K562 (cell line): ENCODE results near the gene ZKSCAN5. TPM values are rescaled to one million over a fixed set of nuclear protein-coding genes. Genes with fewer than 3 reads are reported as not detected.

Source experiments
- ARID3A ChIP-seq: IDR thresholded peaks from 2 replicates; pipeline ENCODE4 v1.6.1; 2012; ENCODE audit warnings: low read depth, low read length, improper control_type of control experiment, borderline replicate concordance
- CBX1 ChIP-seq: sonication (generic); IDR thresholded peaks from 2 replicates; pipeline ENCODE4 v1.6.1; 2016; ENCODE audit warnings: antibody characterized with exemption, low read depth, mild to moderate bottlenecking
- CBX5 ChIP-seq: IDR thresholded peaks from 2 replicates; pipeline ENCODE4 v1.6.1; 2014; ENCODE audit warnings: low read depth, borderline replicate concordance
- EHMT2 ChIP-seq: fragments of 450-650 bp; IDR thresholded peaks from 2 replicates; pipeline ENCODE4 v1.6.1; 2018; ENCODE audit warnings: antibody characterized with exemption
- ETV1 ChIP-seq: fragments of 450-650 bp; conservative IDR thresholded peaks from 2 replicates; pipeline ENCODE4 v1.6.1; 2016; ENCODE audit warnings: missing genetic modification characterization, control low read depth, low read depth, missing compliant biosample characterization
- FOXK1 ChIP-seq: sonication (generic); formaldehyde crosslinking; IDR thresholded peaks from 2 replicates; pipeline ENCODE4 v1.8.0; 2022; ENCODE audit warnings: missing genetic modification reagents, mild to moderate bottlenecking, borderline replicate concordance
- FOXP1 ChIP-seq: sonication (generic); formaldehyde crosslinking; IDR thresholded peaks from 2 replicates; pipeline ENCODE4 v1.8.0; 2022; ENCODE audit warnings: mild to moderate bottlenecking, missing genetic modification reagents
- HMGN3 ChIP-seq: IDR thresholded peaks from 2 replicates; pipeline ENCODE4 v1.6.1; 2011; ENCODE audit warnings: borderline replicate concordance, low read depth, mild to moderate bottlenecking, mixed read lengths, low read length; ENCODE audit not compliant: insufficient read length; ENCODE audit errors: extremely low read depth
- HNRNPLL ChIP-seq: fragments of 200-400 bp; formaldehyde crosslinking; IDR thresholded peaks from 2 replicates; pipeline ENCODE4 v1.6.1; 2017; ENCODE audit warnings: low read length, low read depth, mild to moderate bottlenecking; ENCODE audit not compliant: poor library complexity, severe bottlenecking
- KLF1 ChIP-seq: fragments of 450-650 bp; IDR thresholded peaks from 2 replicates; pipeline ENCODE4 v1.6.1; 2016; ENCODE audit warnings: missing genetic modification characterization, missing compliant biosample characterization
- OTX1 ChIP-seq: fragments of 450-650 bp; formaldehyde crosslinking; IDR thresholded peaks from 2 replicates; pipeline ENCODE4 v1.4.0; 2022; ENCODE audit warnings: mild to moderate bottlenecking
- POLR2A ChIP-seq: fragments of 450-650 bp; conservative IDR thresholded peaks from 2 replicates; pipeline ENCODE4 v1.6.1; 2016
- POLR2H ChIP-seq: IDR thresholded peaks from 2 replicates; pipeline ENCODE4 v1.6.1; 2016; ENCODE audit warnings: missing genetic modification characterization, low read depth, mild to moderate bottlenecking, control low read depth, missing compliant biosample characterization, moderate library complexity
- RBFOX2 ChIP-seq: fragments of 200-400 bp; formaldehyde crosslinking; IDR thresholded peaks from 2 replicates; pipeline ENCODE4 v1.6.1; 2017; ENCODE audit warnings: low read depth, mild to moderate bottlenecking, low read length, moderate library complexity
- RNF2 ChIP-seq: sonication (generic); IDR thresholded peaks from 2 replicates; pipeline ENCODE4 v1.6.1; 2016
- TAF7 ChIP-seq: fragments of 450-650 bp; IDR thresholded peaks from 2 replicates; pipeline ENCODE4 v1.6.1; 2016; ENCODE audit warnings: missing genetic modification characterization, missing compliant biosample characterization
- TEAD4 ChIP-seq, 2 experiments: sonication (generic) in 1 of 2; formaldehyde crosslinking in 1 of 2; IDR thresholded peaks; 2 replicates each; pipeline versions ENCODE4 v1.6.1 to v1.8.0; 2012 to 2022; ENCODE audit warnings: borderline replicate concordance in 1 of 2, inconsistent platforms in 1 of 2, low read length in 1 of 2, mild to moderate bottlenecking in 1 of 2, missing genetic modification reagents in 1 of 2
- TGIF2 ChIP-seq: sonication (generic); formaldehyde crosslinking; IDR thresholded peaks from 2 replicates; pipeline ENCODE4 v1.8.1; 2022; ENCODE audit warnings: mild to moderate bottlenecking, missing genetic modification reagents, moderate library complexity
- U2AF1 ChIP-seq: fragments of 200-400 bp; formaldehyde crosslinking; optimal IDR thresholded peaks from 2 replicates; pipeline ENCODE3; 2017; ENCODE audit warnings: mild to moderate bottlenecking, low read depth, low read length, moderate library complexity
- ZBTB1 ChIP-seq: sonication (generic); formaldehyde crosslinking; IDR thresholded peaks from 2 replicates; pipeline ENCODE4 v1.8.1; 2023; ENCODE audit warnings: missing genetic modification reagents, low read depth, mild to moderate bottlenecking, borderline replicate concordance
- ZNF121 ChIP-seq: sonication (generic); formaldehyde crosslinking; conservative IDR thresholded peaks from 2 replicates; pipeline ENCODE4 v1.8.0; 2022; ENCODE audit warnings: missing genetic modification reagents
- ZNF830 ChIP-seq: fragments of 250-450 bp; sonication (Bioruptor Pico); IDR thresholded peaks from 2 replicates; pipeline ENCODE4 v1.5.0; 2021; ENCODE audit warnings: mild to moderate bottlenecking
- polyA plus RNA-seq, 8 experiments: library from polyadenylated mRNA; depleted of rRNA in 4 of 8; stranded (reverse) in 5 of 8; unstranded in 3 of 8; fragments of >200 nt; fragmentation: Nextera tagmentation in 2 of 8; fragmentation: Illumina TruSeq in 1 of 8; extraction: Ambion mirVana in 2 of 8; extraction: Trizol in 1 of 8; gene quantifications; 2 replicates each; pipeline versions ENCODE4 v1.2.1 to v1.2.3, GENCODE V29; 2011 to 2014; ENCODE audit warnings: inconsistent platforms in 1 of 8, missing spikeins in 1 of 8
- total RNA-seq, 7 experiments: library from RNA; depleted of rRNA in 6 of 7; stranded (reverse); fragments of >200 nt in 6 of 7; fragmentation: Illumina TruSeq in 2 of 7; extraction: Trizol in 2 of 7; gene quantifications; 2 replicates each; pipeline versions ENCODE4 v1.2.1 to v1.2.3, GENCODE V29; 2011 to 2021; ENCODE audit warnings: low replicate concordance in 1 of 7
- TF ChIP-seq, protein P1 (sequence below): sonication (generic); formaldehyde crosslinking; IDR thresholded peaks from 2 replicates; pipeline ENCODE4 v1.8.0; 2022; ENCODE audit warnings: mild to moderate bottlenecking, low read depth, missing genetic modification reagents
- TF ChIP-seq, protein P2 (sequence below): fragments of 450-650 bp; IDR thresholded peaks from one replicate; pipeline ENCODE4 v1.6.1; 2018; ENCODE audit warnings: mild to moderate bottlenecking, moderate library complexity; ENCODE audit not compliant: partially characterized antibody

Gene ZKSCAN5
- total and polyA plus RNA-seq, 9 of the 15 experiments (the other 6 are each of a cell fraction or from before 2014, with no cell fraction given) = 4.2 to 19.0 (median 15.0) TPM

- TF ChIP-seq OTX1 (CRISPR knock-in tag) (0 out of 2 replicates have a peak, but pooled peaks have one; percentile 28), KLF1 (tag) (0 out of 2 replicates have a peak, but pooled peaks have one; percentile 52), HMGN3 (peak; percentile 81), ZNF121 (CRISPR knock-in tag) (0 out of 2 replicates have a peak, but pooled peaks have one; percentile 3), POLR2H (tag) (peak; percentile 90), ZNF830 (CRISPR knock-in tag) (0 out of 2 replicates have a peak, but pooled peaks have one; percentile 12), TEAD4 (IDR thresholded peaks at IDR 0.05; ENCODE audit: low read length) (peak; percentile 39; the same call in 1 of the 2 replicates), TEAD4 (CRISPR knock-in tag; IDR thresholded peaks at IDR 0.05; ENCODE audit: borderline replicate concordance) (peak; percentile 76; the same call in 1 of the 2 replicates), EHMT2 (0 out of 2 replicates have a peak, but pooled peaks have one; percentile 5), TGIF2 (CRISPR knock-in tag) (peak; percentile 51), TAF7 (tag) (peak; percentile 26), U2AF1 (peak; percentile 65), POLR2A (peak; percentile 97), RBFOX2 (peak; percentile 99), ARID3A (no peak), FOXK1 (CRISPR knock-in tag) (peak; percentile 9; the same call in 1 of the 2 replicates), CBX1 (peak; percentile 32; the same call in 1 of the 2 replicates), FOXP1 (CRISPR knock-in tag) (peak; percentile 66), HNRNPLL (peak; percentile 25), ZBTB1 (CRISPR knock-in tag) (peak; percentile 50; the same call in 1 of the 2 replicates), ETV1 (tag) (peak; percentile 96), RNF2 (no peak), CBX5 (peak; percentile 6; the same call in 1 of the 2 replicates)
- TF ChIP-seq, protein P1, sequence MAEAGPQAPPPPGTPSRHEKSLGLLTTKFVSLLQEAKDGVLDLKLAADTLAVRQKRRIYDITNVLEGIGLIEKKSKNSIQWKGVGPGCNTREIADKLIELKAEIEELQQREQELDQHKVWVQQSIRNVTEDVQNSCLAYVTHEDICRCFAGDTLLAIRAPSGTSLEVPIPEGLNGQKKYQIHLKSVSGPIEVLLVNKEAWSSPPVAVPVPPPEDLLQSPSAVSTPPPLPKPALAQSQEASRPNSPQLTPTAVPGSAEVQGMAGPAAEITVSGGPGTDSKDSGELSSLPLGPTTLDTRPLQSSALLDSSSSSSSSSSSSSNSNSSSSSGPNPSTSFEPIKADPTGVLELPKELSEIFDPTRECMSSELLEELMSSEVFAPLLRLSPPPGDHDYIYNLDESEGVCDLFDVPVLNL (CRISPR knock-in tag) = no peak; the same call in 1 of the 2 replicates
- TF ChIP-seq, protein P2, sequence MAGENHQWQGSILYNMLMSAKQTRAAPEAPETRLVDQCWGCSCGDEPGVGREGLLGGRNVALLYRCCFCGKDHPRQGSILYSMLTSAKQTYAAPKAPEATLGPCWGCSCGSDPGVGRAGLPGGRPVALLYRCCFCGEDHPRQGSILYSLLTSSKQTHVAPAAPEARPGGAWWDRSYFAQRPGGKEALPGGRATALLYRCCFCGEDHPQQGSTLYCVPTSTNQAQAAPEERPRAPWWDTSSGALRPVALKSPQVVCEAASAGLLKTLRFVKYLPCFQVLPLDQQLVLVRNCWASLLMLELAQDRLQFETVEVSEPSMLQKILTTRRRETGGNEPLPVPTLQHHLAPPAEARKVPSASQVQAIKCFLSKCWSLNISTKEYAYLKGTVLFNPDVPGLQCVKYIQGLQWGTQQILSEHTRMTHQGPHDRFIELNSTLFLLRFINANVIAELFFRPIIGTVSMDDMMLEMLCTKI = no peak
Observed at GRCh38 chr7:99558306-99559174, 54.1 kb downstream of the ZKSCAN5 start, which contains the start of gene ZNF655 (continued).
